ENCODE data around the gene XK. TPM values are rescaled to one million over a fixed set of nuclear protein-coding genes. Genes with fewer than 3 reads are reported as not detected.

The XK gene
- total and polyA plus RNA-seq, 2 experiments from 2014 or later = 0.29 to 1.5 TPM

GRCh38 chrX:37722595-37722994 lies 37.0 kb downstream of the XK start (continued):
- no peak for TF ChIP-seq REST (IDR thresholded peaks at IDR 0.05; ENCODE audit: unreplicated experiment)
- no peak for TF ChIP-seq ZNF114 (CRISPR knock-in tag; IDR thresholded peaks at IDR 0.05)

- H3K27me3 Mint-ChIP-seq (ENCODE audit: insufficient read depth, low read depth, poor library complexity) = no peaks in the 10 kb centered on the region
Observed at GRCh38 chrX:37726346-37726745, 40.8 kb downstream of the XK start.

More at GRCh38 chrX:37726346-37726745, 40.8 kb downstream of the XK start:
- Histone ChIP-seq H3K4me1 (ENCODE audit: insufficient read depth) (no peaks in the 10 kb centered on the region), H3K27ac (ENCODE audit: low read depth) (no peak overlapping the region), H3K36me3 (ENCODE audit: insufficient read depth) (no peaks in the 10 kb centered on the region), H3F3A (replicated peaks; ENCODE audit: low read depth) (no peaks in the 10 kb centered on the region), H4K20me1 (replicated peaks; ENCODE audit: insufficient read depth) (no peaks in the 10 kb centered on the region), H3K4me2 (no peak overlapping the region), H3K79me2 (replicated peaks; ENCODE audit: insufficient read depth) (no peaks in the 10 kb centered on the region), H3K4me3 (no peak overlapping the region), H3K9me2 (ENCODE audit: insufficient read depth) (no peaks in the 10 kb centered on the region), H3K27me3 (ENCODE audit: insufficient read depth) (no peaks in the 10 kb centered on the region), H2AFZ (no peak overlapping the region)
- Mint-ChIP-seq H3K4me3 (no peak overlapping the region), H3K9me3 (no peaks in the 10 kb centered on the region; the same call in 2 of the 3 replicates), H3K4me1 (no peaks in the 10 kb centered on the region), H3K27ac (no peak overlapping the region), H3K36me3 (ENCODE audit: low read depth) (no peaks in the 10 kb centered on the region)
- TF ChIP-seq REST (IDR thresholded peaks at IDR 0.05; ENCODE audit: unreplicated experiment) (no peak), POLR2AphosphoS5 (IDR thresholded peaks at IDR 0.05; ENCODE audit: low read depth) (no peak), NANOG (IDR thresholded peaks at IDR 0.05; ENCODE audit: borderline replicate concordance) (no peak), EZH2 (IDR thresholded peaks at IDR 0.05; ENCODE audit: low read depth, unreplicated experiment) (no peak), STAT1 (IDR thresholded peaks at IDR 0.05; ENCODE audit: unreplicated experiment) (no peak), ZNF114 (CRISPR knock-in tag; IDR thresholded peaks at IDR 0.05) (no peak), CREB1 (CRISPR knock-in tag; IDR thresholded peaks at IDR 0.05; ENCODE audit: low read depth) (no peak)
- DNase-seq (ENCODE audit: low spot score) (no peak), ATAC-seq (no peak)

Data from GM23338 (cell line).